HG02884 (cell line): Measurements from ENCODE around the gene BFSP1.
A peak's percentile ranks its signal among the peaks of the same experiment; 100 is the strongest.

Source experiments
- ATAC-seq: cut with Tn5 transposase; IDR thresholded peaks from one replicate; pipeline ENCODE4 v1.9.1; 2021; ENCODE audit warnings: mild to moderate bottlenecking, moderate library complexity; ENCODE audit not compliant: unreplicated experiment

The BFSP1 gene

DNA sequence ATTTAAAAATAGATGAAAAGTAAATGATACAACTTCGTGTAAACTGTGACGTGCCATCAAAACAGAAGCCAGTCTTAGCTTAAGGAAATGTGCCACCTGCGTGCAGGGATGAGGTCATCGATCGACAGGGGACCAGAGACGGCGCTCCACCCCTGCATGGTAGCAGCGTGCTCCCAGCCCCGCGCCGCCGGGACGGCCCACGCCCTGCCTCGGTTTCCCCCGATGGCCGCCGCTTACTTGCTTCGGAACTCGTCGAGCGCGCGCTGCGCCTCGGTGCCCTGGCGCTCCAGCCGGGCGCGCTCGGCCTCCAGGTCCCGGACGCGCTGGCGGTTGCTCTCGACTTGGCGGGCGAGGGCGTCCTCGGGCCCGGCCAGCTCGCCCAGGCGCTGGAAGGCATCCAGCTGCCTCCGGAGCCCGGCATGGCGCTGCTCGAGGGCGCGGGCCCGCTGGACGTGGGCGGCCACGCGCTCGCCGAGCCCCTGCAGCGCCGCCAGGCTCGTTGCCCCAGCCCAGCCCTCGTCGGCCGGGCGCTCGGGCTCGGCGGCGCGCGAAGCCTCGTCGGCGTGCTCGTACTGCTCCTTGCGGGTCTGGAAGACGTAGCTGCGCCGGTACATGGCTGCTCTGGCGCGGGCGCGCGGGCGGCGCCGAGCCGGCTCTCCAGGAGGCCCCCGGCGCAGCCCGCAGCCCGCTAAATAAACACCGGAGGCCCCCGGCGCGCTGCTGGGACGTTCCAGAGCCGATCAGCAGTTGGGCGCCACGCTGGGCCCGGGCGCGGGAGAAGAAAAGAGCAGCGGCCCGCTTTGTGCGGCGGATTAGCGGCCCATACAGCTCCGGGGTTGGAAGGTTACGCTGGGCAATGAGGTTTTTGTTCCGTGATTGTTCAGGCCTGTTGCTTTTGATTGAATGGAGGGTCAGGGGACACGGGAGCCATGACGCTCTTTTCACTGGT, at the start of gene BFSP1:
TSS of gene BFSP1 (minus strand) at position 664 of the 949 bp plus-strand sequence. CDS start at position 614, 50 bp downstream.
- no peak for ATAC-seq

DNA sequence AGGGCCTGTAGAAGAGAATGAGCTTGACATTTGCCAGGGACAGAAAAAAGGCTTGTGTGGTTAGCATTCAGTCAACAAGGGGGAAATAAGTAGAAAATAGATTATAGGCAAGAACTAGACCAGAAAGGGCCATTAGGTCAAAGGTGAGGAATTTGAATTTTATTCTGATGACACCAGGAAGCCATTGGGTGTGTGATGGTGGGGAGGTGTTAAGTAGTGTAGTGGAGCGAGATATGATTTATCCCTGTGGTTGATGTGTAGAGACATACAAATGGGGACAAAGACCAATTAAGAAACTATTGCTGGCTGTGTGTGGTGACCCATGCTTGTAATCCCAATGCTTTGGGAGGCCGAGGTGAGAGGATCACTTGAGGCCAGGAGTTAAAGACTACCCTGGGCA, 49.7 kb upstream of the BFSP1 start:
- ATAC-seq, result no peak

DNA sequence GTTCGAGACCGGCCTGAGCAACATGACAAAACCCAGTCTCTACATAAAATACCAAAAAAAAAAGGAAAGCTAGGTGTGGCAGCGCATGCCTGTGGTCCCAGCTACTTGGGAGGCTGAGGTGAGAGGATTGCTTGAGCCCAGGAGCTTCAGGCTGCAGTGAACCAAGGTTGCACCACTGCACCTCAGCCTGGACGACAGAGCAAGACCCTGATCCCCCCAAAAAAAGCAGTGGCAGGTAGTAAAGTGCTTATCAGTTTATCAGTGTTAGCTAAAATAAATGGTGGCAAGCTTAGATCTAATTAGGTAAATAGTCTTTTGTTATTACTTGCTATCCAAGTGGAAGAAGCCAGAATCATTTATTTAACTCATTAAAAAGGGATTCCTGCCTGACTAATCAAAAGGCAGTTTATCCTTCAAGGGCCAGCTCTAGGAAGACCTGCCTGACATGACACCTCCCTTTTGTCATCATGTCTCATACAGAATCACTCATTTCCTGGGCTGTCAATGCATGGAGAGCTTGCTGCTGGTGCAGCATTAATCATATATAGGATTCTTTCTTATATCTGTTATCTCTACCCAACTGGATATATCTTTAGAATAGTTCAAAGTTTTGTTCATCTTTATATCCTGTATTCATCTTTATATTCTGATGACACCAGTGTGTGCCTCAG, 48.3 kb upstream of the BFSP1 start:
- no peak for ATAC-seq

DNA sequence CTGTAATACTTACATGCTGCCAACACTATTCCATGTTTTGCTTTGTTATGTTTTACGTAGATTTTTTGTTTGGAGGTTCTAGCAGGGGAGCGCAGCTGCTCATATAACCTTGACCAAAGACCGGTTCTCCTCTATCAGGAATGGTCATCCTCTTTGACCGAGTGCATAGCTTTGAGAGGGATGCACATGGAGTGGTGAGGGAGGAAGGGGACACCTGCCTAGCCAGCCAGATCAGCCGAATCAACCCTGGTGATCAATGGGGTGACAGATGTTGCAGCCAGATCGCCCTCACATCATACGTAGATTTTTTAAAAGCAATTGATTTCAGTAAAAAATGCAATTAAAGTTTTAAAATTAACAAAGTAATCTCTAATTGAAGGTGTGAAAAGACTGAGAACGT, 45.0 kb upstream of the BFSP1 start:
- no peak for ATAC-seq

DNA sequence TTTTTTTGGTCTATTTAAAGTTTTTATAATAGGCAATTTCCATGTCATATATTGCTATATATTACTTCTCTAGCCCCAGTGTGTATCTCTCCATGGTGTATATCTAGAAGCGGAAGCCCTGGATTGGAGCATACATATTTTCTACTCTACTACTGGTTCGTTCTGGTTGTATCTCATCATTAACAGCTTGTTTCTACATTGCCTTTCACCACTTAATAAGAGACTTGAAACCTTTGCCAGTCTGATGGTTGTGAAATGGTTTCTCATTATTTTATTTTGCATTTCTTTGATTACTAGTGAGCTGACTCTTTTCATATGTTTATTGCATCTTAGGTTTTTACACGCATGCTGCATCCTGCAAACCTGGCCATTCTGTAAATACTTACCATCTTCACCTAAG, 42.3 kb upstream of the BFSP1 start:
- no peak for ATAC-seq

DNA sequence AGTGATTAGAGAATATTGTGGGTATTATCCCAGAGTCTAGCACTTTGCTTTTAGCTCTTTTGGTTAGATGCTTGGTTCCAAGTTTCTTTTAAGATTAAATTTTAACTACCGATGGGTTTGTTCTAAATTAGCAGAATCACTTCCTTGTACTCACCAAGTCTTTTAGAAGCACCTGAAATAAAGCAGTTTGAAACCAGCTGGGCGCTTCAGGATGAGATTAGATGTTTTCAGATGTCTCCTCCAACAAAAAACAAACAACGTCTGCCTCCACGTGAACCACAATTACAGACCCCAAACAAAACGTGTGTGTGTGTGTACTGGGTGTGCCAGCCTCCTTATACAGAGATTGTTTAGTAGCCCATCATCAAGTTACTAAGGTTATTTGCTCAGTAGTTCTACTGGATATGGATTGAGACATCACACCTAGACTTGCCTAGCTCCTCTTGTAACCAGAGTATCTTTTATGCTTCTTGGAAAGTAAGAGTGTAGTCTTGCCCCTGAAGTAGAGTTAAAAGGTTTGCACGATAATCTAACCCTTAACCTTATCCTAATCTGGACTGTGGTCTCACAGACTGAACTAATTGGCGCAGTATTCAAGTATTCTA, 41.0 kb upstream of the BFSP1 start:
- no peak for ATAC-seq

DNA sequence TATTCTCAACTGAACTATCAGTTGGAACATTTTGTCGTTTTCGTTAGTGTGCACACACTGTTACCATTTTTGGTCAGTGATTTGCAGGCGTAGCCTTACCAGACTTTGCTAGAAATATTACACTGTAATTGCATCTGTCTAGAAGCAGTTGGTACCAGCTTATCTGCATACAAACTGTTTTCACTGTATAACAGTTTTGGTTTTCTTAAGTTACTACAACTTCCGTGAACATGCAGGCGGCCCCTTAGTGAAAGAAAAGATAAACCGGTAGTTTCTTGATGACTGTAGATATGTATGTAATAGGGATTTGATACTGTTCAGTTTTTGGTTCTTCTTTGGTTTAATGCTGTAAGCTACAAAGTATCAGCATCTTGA, 40.0 kb upstream of the BFSP1 start:
- ATAC-seq, result no peak

DNA sequence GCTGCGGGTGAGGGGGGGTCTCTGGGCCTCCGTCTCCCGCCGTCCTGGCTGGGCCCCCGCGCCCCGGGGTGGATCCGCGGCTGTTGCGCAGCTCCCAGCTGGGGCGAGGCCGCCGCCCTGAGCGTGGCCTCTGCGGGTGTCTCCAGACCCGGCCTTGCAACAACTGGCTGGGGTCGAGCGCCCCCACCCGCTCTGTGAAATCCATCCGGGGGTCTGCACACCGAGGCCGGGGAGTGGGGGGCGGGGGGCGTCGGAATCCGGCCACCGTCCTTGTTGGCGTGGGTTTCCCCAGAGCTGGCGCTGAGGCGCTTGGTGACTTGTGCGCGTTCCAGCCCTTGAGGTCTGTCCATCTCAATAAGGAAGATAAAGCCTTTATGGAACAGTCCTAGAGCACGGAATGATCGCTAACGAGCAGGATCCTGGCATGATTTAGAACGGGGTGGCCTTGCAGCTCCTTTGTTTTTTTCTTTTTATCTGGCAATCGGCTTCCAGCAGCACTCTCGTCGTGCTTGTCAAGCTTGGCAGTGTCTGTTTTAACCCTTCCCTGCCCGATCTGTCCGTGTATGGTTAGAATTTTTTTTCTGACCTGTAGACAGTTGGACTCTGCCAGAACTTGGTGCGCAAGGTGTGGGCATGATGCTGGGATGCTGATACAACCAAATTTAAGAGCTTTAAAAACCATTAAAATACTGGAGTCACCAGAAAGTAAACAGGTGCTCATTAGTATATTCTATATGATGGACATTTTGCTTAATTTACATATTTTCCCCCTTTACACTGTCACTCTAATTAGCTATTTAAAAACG, 39.4 kb upstream of the BFSP1 start:
- ATAC-seq, result peak; percentile 32

DNA sequence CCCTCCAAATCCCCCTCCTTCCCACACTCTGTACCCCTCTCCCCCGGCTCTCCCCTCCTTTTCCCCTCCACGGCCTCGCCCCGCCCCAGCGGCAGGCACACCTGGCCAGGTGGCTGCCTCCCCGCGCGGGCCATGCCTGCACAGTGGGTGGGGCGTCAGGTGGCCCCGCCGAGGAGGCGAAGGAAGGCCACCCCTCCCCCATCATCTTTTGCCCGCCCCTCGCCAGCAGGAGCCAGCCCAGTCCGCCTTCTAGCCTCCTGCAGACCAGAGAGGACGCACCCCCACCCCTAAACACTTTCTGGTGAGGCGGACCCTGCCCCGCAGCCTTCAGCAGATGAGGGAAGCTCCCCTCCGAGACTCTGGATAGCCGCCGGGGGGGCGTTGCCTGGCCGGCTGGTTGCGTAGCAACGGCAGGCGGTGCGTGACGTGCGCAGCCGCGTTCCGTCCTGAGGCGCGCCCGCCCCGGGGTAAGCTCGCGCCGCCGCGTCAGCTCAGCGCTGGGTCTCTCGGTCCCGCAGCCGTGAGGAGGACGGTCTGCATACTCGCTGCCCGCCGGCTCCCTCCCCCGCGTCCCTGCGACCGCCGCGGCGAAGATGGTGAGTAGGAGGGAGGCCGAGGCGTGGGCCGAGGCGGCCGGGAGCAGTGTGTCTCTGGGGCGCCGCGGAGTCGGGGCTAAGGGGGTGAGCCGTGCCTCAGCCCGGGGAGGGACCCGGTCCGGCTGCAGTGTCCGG, 38.6 kb upstream of the BFSP1 start, which contains the start of gene DSTN:
TSS of gene DSTN (plus strand) at position 460 of the 731 bp plus-strand sequence. CDS start at position 594, 134 bp downstream.
- ATAC-seq, result peak; percentile 83

DNA sequence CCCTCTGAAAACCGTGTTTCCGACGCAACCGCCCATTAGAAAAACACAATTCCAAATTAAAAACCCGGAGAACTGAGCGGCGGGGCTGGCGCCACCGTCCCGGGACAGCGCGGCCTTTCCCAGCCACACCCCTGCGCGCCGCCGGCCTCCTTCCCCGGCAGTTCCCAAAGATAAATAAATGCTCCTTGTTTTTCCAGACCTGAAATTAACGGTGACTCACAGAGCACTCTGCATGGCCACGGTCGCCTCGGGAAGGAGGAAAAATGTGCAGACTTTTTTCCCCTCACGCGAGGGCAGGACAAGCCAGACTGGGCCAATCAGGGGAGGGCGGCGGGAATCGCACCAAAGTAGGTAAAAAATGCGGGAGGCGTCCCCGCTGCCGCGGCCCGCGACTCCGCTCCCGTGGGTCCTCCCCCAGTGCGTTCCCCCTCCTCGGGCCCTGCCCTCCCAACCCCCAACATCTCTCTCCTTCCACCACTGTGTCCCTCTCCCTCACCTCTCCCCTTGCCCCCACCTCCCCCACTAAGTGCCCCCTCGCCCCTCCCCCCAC, 37.9 kb upstream of the BFSP1 start:
- ATAC-seq, result no peak

DNA sequence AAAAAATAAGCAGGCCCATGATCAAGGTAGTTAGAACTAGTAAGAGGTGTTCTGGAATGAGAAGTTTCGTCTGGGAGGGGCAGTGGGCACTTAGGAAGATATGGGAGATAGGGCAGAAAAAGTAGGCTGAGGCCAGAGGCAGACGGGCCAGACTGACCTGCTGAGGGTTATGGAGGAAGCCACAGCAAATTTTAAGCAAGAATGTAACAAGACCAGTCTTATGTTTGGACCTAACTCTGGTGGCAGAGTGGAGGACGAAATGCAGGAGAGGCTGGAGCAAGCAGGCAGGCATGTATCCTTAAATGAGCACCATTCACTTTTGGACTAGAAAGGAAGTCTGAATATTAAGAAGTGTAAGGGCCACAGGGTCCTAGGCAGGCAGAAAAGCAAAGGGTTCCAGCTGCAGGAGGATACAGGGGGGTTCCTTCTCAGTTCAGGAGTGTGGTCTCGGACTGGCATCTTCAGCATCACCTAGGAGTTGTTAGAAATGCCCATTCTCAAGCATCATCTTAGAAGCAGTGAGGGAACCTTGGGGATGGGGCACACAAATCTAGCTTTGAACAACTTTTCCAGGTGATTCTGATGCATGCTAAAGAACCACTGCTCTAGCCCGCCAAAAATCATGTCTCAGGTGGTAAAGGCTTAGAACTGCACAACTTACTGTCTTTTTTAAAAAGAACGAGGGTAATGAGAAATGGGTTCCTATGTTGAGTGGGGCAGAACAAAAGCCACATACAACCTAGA, 37.0 kb upstream of the BFSP1 start:
- ATAC-seq, result no peak

DNA sequence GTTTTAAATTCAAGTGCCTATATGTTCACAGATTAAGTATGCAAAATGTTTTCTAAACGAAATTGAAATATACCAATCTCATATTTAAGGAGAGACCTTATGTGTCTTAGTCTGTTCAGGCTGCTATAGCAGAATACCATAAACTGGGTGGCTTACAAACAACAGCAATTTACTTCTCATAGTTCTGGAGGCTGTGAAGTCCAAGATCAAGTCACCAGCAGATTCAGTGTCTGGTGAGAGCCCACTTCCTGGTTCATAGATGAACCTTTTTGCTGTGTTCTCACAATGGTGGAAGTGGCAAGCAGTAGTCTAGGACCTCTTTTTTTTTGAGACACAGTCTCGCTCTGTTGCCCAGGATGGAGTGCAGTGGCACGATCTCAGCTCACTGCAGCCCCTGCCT, 35.2 kb upstream of the BFSP1 start:
- ATAC-seq, result no peak

DNA sequence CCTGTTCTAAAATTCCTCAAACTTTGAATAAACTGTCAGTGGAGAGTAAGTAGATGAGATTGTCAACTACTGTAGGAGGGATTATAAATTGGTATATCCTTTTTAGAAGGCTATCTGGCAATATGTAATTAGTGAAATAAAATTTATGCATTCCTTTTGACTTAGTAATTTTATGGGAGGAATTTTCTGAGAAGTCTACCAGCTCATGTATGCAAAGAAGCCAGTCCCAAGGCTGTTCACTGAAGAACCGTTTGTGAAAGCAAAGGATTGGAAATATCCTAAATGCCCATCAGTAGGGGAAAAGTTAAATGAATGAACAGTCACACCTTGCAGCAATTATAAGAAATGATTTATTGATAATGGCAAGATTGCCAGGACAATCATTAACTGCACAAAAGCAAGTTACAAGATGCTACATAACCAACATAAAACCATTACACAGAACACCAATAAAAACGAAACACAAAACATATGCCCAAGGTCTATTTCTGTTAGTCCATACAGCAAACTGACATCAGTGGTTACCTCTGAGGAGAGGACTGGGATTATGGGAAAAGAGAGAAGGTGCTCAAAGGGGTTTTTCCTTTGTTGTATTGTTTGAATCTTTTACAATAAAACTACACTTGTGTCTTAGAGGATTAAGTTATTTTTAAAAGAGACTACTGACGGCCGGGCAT, 34.1 kb upstream of the BFSP1 start:
- ATAC-seq, result no peak

DNA sequence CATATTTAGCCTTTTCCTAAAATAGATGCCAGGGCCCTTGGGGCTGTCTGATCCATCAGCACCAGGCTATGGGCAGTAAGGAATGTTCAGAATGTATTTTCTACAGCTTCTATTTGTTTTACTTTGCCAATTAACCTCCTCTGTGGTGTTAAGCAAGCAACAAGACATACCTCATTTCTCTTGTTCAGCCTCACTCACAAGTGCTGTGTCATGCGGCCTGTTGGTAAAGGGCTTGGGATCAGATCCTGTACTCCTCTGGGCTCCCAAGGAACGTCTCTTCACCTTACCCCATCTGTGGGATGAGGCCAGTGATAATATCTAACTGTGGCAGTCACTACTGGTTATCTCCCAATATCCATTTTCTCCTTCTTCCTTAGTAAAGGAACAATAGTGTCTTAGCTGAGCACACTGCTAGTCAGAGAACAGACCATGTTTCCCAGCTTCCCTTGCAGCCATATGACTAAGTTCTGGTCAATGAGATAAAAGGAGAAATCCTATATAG, 31.7 kb upstream of the BFSP1 start:
- ATAC-seq, result no peak

DNA sequence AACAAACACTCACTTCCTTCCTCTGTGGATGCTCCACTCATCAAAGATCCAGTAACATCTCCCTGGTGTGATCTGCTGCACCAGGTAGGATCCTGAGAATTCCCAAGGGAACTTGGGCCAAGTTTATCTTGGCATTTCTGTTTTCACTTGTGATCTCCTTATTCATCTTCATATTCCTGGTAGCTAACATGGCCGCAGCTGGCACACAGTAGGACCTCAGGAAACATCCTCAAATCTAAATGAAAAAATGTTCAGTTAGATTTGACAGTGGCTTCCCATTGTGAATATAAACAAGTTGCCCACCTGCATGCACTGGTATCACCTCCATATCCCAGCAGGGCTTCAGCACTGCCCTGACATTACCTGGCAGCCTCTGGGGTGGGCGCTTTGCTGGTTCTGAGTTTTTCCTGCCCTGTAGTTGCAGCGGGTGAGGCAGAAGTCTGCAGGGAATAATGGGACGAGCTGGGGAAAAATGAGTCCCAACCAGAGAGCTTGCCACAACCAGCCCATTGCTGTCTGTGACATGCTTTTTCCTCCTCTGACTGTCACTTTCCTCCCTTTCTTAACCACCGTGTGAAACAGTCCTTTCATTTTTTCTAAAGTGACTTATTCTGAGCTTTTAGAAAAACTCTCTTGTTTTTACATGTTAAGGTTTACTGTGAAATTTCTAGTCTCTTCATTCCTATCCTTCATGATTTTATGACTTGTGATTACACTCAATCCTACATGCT, 29.3 kb upstream of the BFSP1 start:
- no peak for ATAC-seq

DNA sequence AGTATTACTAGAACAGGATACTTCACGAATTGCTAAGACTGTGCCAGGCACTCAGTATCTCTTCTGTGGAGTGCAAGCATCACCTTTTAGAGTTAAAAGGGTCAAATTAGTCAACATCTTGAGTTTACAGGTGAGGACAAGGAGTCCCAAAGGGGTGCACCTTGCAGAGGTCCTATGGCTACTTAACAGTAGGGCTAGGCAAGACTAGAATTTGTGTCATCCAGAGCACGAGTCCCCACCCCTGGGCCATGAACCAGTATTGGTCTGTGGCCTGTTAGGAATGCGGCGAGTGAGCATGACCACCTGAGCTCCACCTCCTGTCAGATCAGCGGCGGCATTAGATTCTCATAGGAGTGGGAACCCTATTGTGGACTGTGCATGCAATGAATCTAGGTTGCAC, 28.2 kb upstream of the BFSP1 start:
- ATAC-seq, result no peak

DNA sequence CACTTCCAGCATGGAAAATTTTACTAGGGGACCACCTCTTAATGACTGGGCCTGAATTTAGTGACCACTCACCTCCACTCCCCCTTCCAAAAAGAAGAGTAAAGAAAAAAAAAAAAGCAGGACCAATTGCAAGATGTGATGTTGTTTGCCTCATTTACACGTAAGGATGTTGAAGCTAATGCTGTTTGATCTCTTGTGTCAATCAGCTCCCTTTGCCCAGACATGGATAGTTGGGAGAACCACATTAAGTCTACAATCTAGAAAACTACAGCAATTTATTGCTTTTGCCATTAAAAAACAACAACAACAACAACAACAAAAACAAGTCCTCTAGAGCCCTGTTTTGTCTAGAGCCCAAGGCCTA, 27.7 kb upstream of the BFSP1 start:
- no peak for ATAC-seq
